Measurements from ENCODE around the gene ERBIN. TPM values are rescaled to one million over a fixed set of nuclear protein-coding genes. Genes with fewer than 3 reads are reported as not detected.

ERBIN gene
- total RNA-seq, 1 experiment from 2014 or later, result 38.9 TPM

- H2AFZ ChIP-seq (ENCODE audit: low read length), result no peak overlapping the region
- intact Hi-C loops (cut with micrococcal nuclease), result no loop called here
- H3K27me3 ChIP-seq (ENCODE audit: low read length), result no peaks in the 10 kb centered on the region
- BruUV-seq (replicated peaks), result no TSS peak
- no peak overlapping the region for H3K4me2 ChIP-seq (ENCODE audit: low read length)
- H3K9ac ChIP-seq (ENCODE audit: low read length), result no peak overlapping the region
- H3K9me2 ChIP-seq (replicated peaks; ENCODE audit: low read length), result no peaks in the 10 kb centered on the region
- TF ChIP-seq CTCF (conservative IDR thresholded peaks at IDR 0.05; ENCODE audit: low read depth, low read length) (no peak), EZH2 (IDR thresholded peaks at IDR 0.05; ENCODE audit: low read length, unreplicated experiment) (no peak), EZH2phosphoT487 (IDR thresholded peaks at IDR 0.05; ENCODE audit: borderline replicate concordance, low read length) (no peak)
- no peak overlapping the region for H3K27ac ChIP-seq (ENCODE audit: low read length)
- peaks cover 12% of the 10 kb centered on the region; the same call in 1 of the 2 replicates for H3K79me2 ChIP-seq (ENCODE audit: low read length)
- no peaks in the 10 kb centered on the region for H4K20me1 ChIP-seq (ENCODE audit: low read length)
- no peaks in the 10 kb centered on the region; the same call in 1 of the 2 replicates for H3K36me3 ChIP-seq (ENCODE audit: low read depth, low read length)
- H3K9me3 ChIP-seq (ENCODE audit: low read length), result no peaks in the 10 kb centered on the region
- ChIA-PET CTCF (no interaction called here), POLR2A (ENCODE audit: unreplicated experiment) (no interaction called here)
- H3F3A ChIP-seq (ENCODE audit: low read length, unreplicated experiment), result no peaks in the 10 kb centered on the region
- ATAC-seq (no peak), DNase-seq (no peak)
- H3K4me3 ChIP-seq (ENCODE audit: low read length), result no peak overlapping the region
- H3K4me1 ChIP-seq (ENCODE audit: insufficient read depth, low read length), result no peaks in the 10 kb centered on the region
Observed at GRCh38 chr5:66021585-66021984, 95.2 kb downstream of the ERBIN start.

- Histone ChIP-seq H2AFZ (ENCODE audit: low read length) (no peak overlapping the region), H3K36me3 (ENCODE audit: low read depth, low read length) (no peaks in the 10 kb centered on the region), H3K4me1 (ENCODE audit: insufficient read depth, low read length) (no peaks in the 10 kb centered on the region), H3K4me3 (ENCODE audit: low read length) (no peak overlapping the region), H4K20me1 (ENCODE audit: low read length) (no peaks in the 10 kb centered on the region), H3K4me2 (ENCODE audit: low read length) (no peak overlapping the region), H3K9me2 (replicated peaks; ENCODE audit: low read length) (no peaks in the 10 kb centered on the region), H3K9me3 (ENCODE audit: low read length) (no peaks in the 10 kb centered on the region), H3F3A (ENCODE audit: low read length, unreplicated experiment) (no peaks in the 10 kb centered on the region), H3K27ac (ENCODE audit: low read length) (no peak overlapping the region), H3K27me3 (ENCODE audit: low read length) (no peaks in the 10 kb centered on the region), H3K79me2 (ENCODE audit: low read length) (no peaks in the 10 kb centered on the region), H3K9ac (ENCODE audit: low read length) (no peak overlapping the region)
- POLR2A ChIA-PET (ENCODE audit: unreplicated experiment), result interaction anchor here (0.5 kb wide), 1 partner anchor 9 kb away, joined by 4 read pairs; no protein-coding TSS in a partner anchor
- intact Hi-C loops (cut with micrococcal nuclease), result no loop called here
- TF ChIP-seq EZH2 (IDR thresholded peaks at IDR 0.05; ENCODE audit: low read length, unreplicated experiment) (no peak), EZH2phosphoT487 (IDR thresholded peaks at IDR 0.05; ENCODE audit: borderline replicate concordance, low read length) (no peak), CTCF (conservative IDR thresholded peaks at IDR 0.05; ENCODE audit: low read depth, low read length) (no peak)
- DNase-seq (no peak), ATAC-seq (no peak)
- BruUV-seq (replicated peaks), result no TSS peak
- CTCF ChIA-PET, result no interaction called here
Observed at GRCh38 chr5:66039296-66039695, 112.9 kb downstream of the ERBIN start.

- ChIA-PET POLR2A (ENCODE audit: unreplicated experiment) (no interaction called here), CTCF (no interaction called here)
- no peaks in the 10 kb centered on the region for H3K4me1 ChIP-seq (ENCODE audit: insufficient read depth, low read length)
- BruUV-seq (replicated peaks), result no TSS peak
- no peak overlapping the region for H3K4me3 ChIP-seq (ENCODE audit: low read length)
- no peak overlapping the region for H3K27ac ChIP-seq (ENCODE audit: low read length)
- H3K9me3 ChIP-seq (ENCODE audit: low read length), result no peaks in the 10 kb centered on the region
- ATAC-seq, result no peak
- DNase-seq, result no peak
- H2AFZ ChIP-seq (ENCODE audit: low read length), result no peak overlapping the region
- H3K79me2 ChIP-seq (ENCODE audit: low read length), result no peaks in the 10 kb centered on the region
- no peak overlapping the region for H3K9ac ChIP-seq (ENCODE audit: low read length)
- intact Hi-C loops (cut with micrococcal nuclease), result no loop called here
- no peaks in the 10 kb centered on the region for H3K27me3 ChIP-seq (ENCODE audit: low read length)
- no peaks in the 10 kb centered on the region for H3K9me2 ChIP-seq (replicated peaks; ENCODE audit: low read length)
- no peaks in the 10 kb centered on the region for H3F3A ChIP-seq (ENCODE audit: low read length, unreplicated experiment)
- no peak overlapping the region for H3K4me2 ChIP-seq (ENCODE audit: low read length)
- TF ChIP-seq EZH2 (IDR thresholded peaks at IDR 0.05; ENCODE audit: low read length, unreplicated experiment), result no peak
- no peak for TF ChIP-seq EZH2phosphoT487 (IDR thresholded peaks at IDR 0.05; ENCODE audit: borderline replicate concordance, low read length)
- TF ChIP-seq CTCF (conservative IDR thresholded peaks at IDR 0.05; ENCODE audit: low read depth, low read length), result no peak
- H3K36me3 ChIP-seq (ENCODE audit: low read depth, low read length), result no peaks in the 10 kb centered on the region
- H4K20me1 ChIP-seq (ENCODE audit: low read length), result no peaks in the 10 kb centered on the region
Observed at GRCh38 chr5:66039701-66040100, 113.3 kb downstream of the ERBIN start.

Data from PC-3 (cell line).